Measurements from ENCODE around the gene KICS2.
"Not testable (repeated sequence)": the region's sequence is repeated elsewhere in the genome, so short reads cannot be mapped to it uniquely, and the experiment has no call there.

KICS2 gene

DNA sequence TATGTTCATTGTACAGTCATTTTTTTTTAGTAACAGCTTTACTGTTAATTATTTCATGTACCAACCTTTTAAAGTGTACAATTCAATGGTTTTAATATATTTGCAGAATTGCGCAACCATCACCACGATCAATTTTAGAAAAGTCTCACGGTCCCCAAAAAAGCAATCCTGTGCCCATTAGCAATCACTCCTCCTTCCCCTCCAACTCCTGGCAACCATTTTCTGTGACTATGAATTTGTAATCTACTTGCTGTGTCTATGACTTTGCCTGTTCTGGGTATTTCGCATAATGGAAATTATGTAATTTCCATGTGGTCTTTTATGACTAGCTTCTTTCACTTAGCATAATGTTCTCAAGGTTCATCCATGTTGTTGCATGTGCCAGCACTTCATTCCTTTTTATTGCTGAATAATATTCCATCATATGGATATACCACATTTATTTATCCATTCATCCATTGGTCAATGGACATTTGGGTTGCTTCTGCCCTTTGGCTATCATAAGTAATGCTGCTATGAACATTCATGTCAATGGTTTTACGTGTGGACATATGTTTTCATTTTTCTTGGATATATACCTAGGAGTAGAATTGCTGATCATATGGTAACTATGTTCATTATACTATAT, 9.9 kb downstream of the KICS2 start:
- DNase-seq, result no peak

DNA sequence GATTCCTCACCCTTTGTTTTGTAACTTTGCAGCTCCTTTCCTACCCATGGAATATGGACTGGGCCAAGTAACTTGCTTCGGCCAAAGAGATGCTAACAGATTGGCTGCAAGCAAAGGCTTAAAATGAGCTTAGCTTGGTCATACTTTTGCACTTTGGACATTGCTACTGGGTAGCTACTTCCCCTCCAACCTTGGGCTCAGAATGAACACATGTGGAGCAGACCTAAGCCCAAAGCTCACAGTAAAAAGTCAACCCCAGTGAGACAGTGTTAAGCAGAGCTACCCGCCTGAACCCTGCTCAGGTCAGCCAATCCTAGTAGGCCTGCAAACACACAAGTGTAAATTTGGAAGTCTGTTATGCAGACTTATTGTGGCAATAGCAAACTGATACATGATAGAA, 14.6 kb downstream of the KICS2 start:
- DNase-seq, result no peak

DNA sequence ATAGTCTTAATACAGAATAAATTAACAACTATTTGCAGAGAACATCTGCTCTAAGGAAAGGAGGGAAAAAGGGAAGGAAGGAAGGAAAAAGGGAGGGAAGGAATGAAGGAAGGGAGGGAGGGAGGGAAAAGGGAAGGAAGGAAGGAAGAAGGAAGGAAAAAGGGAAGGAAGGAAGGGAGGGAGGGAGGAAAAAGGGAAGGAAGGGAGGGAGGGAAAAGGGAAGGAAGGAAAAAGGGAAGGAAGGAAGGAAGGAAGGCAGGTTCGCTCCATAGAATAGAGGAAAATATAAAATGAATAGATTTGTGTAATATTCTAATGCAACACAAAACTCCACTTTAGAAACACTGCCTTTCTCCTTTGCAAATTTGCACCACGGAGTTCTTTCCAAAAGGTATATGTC, 16.6 kb downstream of the KICS2 start:
- no peak for DNase-seq

DNA sequence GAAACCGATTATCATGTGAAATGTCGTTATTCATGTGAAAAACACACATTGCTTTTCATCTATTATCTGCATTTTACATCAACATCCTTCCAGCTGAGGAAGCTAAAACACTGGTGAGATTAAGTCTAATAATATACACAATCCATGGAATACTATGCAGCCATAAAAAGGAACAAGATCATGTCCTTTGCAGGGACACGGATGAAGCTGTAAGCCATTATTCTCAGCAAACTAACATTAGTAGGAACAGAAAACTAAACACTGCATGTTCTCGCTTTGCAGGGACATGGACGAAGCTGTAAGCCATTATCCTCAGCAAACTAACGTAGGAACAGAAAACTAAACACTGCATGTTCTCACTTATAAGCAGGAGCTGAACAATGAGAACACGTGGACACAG, 18.3 kb downstream of the KICS2 start:
- no peak for DNase-seq

DNA sequence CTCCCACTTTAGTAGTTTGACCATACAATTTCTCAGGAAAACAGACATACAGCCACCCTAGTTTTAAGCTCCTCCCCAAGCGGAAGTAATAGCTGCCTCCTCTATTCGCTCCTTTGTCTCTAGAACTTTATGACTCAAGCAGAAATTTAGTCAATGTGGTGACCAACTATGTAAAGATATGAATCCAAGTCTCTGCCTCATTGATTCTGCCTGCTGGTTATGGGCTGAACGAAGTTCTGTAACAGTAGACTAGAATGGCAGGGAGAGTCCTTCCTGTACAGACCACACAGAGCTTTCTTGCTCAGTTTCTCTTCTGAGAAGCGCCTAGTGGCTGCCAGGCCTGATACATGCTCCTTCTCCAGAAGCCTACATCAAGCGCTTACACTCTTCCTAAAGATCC, 19.1 kb downstream of the KICS2 start:
- no peak for DNase-seq

DNA sequence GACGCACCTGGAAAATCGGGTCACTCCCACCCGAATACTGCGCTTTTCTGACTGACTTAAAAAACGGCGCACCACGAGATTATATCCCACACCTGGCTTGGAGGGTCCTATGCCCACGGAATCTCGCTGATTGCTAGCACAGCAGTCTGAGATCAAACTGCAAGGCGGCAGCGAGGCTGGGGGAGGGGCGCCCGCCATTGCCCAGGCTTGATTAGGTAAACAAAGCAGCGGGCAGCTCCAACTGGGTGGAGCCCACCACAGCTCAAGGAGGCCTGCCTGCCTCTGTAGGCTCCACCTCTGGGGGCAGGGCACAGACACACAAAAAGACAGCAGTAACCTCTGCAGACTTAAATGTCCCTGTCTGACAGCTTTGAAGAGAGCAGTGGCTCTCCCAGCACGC, 26.3 kb downstream of the KICS2 start:
- not testable (repeated sequence) for DNase-seq

DNA sequence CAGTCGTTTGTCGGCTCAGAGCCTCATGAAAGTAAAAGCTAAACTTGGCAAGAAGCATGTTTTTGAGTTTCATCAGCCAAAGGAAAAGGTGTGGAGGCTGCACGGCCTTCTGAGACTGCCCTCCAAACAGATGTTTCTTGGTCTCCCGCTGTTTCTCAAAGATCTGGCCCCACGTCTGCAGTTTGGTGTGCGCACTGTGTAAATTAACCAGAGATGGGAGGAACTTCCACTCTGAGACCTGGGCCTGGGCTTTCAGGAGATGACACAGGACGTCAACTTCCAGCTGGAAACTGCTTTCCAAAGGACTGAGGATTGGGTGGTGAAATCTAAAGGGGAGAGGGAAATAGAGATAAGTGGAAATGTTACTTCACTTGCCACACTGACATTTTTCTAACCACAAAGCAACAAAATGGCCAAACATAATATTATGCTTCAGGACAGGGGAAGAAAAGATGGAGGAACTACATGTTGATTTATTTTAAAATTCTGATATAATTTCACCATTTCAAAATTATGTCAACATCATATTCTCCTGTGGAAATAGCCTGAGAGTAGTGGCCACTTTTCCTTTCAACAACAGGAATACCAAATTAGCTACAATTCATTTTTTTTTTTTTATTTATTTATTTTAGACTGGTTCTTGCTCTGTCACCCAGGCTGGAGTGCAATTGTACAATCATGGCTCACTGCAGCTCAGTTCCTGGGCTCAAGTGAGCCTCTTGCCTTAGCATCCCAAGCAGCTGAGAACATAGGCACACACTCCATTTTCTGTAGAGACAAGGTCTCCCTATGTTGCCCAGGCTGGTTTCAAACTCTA, 27.6 kb downstream of the KICS2 start:
- no peak for DNase-seq

DNA sequence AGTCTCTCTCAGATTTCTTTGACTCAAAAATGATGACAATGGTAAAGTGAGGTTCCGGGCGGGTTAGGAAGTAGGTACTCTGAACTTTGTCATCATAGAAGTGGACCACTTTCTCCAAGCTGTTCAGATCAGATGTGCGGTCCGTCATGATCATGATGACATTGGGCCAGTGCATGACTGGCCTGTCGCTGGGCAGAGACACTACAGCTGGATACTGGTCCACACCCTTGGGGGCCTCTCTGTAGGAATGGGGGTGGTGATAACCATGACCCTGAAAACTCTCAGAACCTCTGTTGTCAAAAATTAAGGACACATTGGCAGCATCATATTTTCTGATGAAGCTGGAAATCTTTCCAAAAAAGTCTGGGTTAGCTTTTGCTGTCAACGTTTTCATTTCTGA, 28.2 kb downstream of the KICS2 start:
- DNase-seq, result no peak

DNA sequence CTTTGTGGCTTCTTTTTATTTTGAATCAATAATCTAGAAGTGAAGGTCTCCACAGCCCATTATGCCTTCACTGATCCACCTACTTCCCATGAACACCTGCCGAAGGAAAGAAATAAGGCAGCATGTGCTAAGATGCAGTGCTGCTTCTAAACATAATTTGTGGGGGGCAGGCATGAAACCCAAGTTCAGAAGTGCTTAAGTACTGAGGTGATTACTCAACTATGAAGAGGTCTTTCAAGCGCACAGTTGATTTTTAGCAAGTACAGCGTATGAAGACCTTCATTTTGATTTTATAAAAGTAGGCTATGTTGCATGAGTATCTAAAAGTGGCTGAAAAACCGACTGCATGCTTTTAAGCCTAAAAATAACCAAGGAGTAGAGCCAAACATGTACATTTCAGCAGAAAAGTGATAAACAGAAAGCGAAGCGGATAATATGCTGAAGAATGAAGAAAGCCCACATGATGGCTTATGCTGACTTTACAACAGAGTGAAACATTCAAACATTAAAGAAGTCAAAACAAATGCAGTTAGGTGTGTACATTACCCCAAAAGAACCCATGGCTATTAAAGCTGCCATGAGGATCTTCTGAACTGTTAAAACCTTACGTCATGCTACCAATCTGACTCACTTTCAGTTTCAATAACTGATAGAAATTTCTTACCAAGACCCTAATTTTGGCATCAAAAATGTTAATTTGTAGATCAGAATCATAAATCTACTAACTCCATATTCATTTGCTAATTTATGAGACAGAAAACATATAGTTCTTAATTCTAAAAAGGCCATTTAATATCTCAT, 29.3 kb downstream of the KICS2 start:
- DNase-seq, result no peak

DNA sequence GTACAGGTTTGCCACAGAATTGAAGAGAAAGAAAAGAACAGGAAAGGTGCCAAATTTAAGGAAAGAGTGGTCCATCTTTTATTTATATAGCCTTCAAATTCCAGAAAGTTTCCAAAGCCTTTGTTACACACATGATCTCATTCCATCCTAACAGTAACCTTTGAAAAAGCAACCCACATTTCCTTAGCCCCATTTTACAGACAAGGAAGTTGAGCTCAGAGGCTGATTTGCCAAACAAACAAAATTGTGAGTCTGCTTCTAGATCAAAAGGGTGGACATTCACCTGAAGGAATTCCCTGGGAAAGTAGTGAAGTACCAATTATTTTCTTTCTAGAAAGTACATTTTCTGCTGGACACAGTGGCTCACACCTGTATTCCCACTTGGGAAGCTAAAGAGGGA, 32.0 kb downstream of the KICS2 start:
- DNase-seq, result no peak

DNA sequence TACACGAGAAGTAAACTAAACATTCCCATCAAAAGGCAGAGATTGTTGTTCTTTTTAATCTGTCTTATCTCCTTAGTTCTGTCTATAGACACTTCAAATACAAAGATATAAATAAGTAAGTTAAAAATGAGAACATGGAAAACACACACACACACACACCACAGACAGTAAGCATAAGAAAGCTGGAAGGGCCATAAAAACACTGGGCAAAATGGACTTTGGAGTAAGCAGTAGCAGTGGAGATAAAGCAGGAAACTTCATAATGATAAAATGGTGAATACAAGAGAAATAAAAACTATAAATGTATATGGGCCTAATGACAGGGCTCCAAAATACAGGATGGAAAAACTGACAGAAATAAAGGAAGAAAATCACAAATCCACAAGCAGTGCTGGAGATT, 32.6 kb downstream of the KICS2 start:
- DNase-seq, result no peak

DNA sequence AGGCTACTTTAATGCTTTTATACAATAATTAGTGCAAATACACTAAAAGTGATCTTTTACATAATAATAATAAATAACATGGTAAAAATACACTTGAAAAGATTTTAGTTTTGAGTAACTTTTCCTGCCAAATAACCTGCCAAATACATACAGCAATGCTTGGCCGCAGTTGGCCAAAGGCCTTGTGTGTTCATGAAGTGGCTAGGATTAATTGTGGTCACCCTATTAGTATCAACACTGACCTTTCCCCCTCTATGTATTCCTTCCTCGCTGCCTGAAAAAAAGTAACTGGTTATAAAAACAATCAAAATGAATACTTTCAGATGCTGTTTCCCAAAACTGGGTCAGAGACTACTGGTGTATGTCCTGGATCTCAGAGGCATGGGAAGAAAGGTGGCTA, 34.3 kb downstream of the KICS2 start:
- DNase-seq, result no peak

DNA sequence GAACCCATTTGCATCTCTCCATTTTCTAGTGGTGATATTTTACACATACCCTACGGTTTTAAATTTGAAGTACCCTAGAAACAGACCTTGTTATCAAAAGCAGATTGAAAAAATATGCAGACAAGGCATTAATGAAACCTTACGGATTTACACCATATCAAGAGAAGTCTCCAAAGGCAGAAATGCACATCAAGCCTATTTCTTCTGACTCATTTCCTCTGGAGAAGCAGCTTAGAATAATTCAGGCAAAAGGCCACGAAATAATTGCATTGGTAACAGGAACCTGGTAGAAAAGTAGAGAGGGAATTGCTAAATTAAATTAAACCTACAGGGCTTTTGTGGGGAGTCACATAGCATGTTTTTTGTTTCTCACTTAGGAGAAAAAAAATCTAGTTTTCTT, 34.7 kb downstream of the KICS2 start:
- no peak for DNase-seq

DNA sequence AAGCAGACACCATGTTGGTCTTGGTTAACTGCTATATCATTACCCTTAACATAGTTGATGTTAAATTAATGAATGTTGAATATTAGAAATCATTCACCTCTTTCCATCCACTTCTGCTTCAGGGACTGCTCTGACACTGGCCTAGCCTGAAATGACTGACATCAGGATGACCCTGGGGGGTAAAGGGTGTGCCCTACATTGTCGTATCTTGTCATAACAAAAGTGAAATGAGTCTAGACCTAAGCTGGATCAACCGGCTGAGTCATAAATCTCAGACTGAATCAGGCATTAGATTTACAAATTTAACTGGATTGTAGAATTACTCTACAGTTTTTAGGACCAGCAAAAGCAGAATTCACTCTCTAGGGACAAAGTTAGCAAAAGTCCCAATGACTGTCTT, 35.3 kb downstream of the KICS2 start:
- DNase-seq, result no peak

DNA sequence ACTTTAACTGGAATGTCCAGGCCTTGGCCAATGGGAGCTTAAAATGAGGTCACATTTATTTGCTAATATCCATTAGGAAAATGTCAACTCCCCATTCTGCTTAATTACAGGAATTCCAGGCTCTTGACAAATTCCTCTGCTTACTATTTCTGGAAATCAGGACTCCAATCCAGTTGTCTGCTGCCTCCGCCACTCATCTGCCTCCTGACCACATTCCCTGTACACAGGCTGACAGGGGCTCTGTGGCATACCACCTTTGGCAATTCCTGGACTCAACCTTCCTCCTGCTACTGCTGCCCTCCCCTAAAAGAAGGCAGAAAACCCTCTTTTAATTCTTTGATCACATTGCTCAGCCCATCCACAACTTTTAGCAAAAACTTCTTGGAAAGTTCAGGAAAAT, 37.9 kb downstream of the KICS2 start:
- no peak for DNase-seq

DNA sequence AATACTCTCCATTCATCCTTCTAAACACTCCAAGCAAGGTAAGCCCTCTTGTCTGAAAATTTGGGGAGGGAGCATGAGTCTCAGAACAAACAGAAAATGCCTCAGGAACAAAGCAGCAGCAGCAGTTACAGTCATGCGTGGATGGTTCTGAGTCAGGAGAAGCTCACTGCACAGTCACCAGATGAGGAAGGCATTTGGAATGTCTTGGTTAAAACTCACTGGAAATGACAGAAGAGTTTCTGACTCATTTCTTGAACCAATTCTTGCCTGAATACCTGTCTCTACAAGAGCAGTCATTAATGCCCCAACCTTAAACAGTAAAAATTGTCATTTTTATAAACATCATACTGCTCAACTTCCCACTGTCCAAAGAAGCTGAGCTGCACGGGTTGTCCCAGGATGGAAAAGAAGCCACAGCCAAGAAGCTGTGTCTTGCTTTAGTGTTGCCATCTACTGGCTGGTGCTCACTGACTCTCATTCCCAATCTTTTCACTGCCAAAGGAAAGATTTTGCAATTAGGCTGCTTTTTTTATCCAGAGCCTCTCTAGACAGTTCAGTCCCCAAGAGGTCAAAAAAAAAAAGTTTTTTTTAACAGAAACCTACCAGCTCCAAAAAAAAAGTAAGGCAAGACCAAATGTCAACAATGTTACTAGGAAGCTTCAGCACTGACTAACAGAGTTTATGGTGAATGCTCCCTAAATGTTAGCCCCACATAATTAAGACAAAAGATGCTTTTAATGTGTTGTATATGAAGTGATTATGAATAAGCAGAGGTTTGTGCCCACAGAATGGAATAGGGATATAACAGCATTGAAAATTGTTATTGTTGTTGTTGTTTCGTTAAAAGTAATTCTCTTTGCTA, 40.4 kb downstream of the KICS2 start:
- DNase-seq, result no peak

DNA sequence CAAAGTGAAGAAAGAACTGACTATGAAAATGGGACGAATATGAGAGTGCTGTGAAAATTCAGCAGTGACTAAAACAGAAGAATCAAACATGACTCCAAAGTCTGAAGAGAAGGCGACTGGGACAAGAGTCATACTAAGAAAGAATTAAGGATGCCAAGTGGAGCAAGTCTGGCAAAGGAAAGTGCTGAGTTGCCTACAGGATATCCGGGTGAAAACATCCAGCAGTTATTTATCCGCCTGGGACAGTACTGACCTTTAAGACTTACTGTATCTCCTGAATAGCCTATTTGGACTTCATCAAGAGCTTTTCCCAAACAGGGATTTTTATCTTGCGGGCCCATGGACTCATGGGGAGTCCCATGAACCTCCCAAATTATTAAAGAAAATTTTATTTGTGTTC, 41.1 kb downstream of the KICS2 start:
- DNase-seq, result no peak

DNA sequence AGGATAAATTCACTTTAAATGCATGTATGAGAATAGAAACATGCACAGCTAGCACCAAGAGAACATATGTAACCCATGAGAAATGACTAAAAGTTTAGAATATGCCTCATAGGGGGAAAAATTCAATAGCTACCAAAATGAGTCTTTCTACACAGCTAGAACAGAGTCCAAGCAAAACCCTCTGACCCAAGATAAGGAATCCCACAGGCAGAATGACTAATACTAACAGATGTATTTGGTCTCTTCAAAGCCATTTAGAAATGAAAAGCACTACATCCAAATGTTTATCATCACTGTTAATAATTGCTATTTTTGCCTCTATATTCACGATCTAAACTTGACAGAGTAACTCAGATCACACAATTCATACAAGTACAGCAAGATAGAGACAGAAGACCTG, 44.0 kb downstream of the KICS2 start:
- DNase-seq, result no peak

DNA sequence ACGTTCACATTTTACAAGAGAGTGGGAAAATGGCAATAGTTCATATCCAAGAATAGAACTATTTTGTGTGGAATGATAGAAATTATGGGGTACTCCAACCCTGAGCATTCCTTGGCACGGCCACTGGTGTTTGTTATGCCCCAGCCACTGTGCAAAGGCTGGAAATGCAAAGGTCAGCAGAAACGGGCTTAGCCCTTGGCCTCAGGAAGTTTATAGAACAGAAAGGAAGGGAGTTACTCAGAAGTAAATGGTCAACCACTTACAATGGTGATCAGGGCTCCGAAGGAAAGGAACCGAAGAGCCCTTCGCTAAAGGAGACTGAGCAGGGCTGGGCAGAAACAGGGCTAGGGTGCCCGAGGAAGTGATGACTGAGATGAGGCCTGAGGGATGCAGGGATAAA, 45.1 kb downstream of the KICS2 start:
- DNase-seq, result no peak

DNA sequence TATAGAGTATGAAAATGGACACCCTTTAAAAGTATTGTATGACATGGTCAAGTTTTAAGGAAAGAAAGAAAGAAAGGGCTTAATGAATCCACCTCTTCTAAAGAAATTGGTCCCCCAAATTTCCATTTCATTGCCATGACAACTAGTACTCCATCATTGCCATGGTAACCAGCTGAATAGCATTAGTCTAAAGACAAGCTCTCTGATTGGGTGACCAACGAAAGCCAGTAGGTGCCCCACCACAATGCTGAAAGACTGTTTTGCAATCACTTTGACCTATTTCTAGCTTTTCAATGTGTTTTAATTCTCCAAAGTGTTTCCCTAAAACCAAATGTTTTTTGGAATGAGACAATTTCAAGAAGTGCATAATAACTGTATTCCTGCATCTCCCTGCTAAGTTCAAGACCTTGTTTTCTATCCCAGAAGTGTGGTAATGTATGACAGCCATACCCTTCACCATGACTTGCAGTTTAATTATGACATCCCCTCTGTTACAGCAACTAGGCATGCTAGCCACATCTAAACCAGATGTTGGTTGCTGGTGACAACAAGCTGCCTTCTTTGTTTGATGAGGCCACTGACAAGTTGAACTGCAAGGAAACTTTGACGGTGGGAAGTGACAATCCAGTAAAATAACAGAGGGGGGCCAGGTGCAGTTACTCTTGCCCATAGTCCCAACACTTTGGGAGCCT, 46.7 kb downstream of the KICS2 start:
- no peak for DNase-seq

DNA sequence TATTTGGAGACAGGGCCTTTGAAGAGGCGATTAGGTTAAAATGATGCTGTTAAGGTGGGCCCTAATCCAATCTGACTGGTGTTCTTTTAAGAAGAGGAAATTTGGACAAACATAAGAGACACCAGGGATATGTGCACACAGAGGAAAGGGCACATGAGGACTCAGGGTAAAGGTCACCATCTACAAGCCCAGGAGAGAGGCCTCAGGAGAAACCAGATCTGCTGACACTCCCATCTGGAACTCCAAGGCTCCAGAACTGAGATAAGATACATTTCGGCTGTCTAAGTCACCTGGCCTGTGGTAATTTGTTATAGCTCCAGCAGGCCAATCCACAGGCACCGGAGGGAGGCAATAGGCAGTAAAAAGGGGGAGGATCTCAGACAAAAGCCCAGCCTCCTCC, 48.6 kb downstream of the KICS2 start:
- DNase-seq, result no peak

Data from DMS79 (cell line).